ENCODE results near the gene TRPC1.

Gene TRPC1

GRCh38 chr3:142723665-142723967, 218 bp upstream of the TRPC1 start:
- no peak overlapping the region for H3K27ac ChIP-seq (ENCODE audit: extremely low read depth, low read depth, low read length)
- ChIA-PET POLR2A (interaction anchor here (0.6 to 1.4 kb wide), 8 partner anchors 11 to 277 kb away, joined by 3 to 8 read pairs (median 3); partner anchors contain the start of genes ATR, PLS1 and U2SURP), CTCF (interaction anchor here (0.6 kb wide), 3 partner anchors 38 to 605 kb away, joined by 3 read pairs; no protein-coding TSS in a partner anchor)
- H3K4me3 ChIP-seq (ENCODE audit: low read depth, low read length) = peak overlapping the region; percentile 36
- no peaks in the 10 kb centered on the region for H3K9me3 ChIP-seq (ENCODE audit: control insufficient read depth, insufficient read depth, low read depth, low read length)
- TF ChIP-seq, protein P1, sequence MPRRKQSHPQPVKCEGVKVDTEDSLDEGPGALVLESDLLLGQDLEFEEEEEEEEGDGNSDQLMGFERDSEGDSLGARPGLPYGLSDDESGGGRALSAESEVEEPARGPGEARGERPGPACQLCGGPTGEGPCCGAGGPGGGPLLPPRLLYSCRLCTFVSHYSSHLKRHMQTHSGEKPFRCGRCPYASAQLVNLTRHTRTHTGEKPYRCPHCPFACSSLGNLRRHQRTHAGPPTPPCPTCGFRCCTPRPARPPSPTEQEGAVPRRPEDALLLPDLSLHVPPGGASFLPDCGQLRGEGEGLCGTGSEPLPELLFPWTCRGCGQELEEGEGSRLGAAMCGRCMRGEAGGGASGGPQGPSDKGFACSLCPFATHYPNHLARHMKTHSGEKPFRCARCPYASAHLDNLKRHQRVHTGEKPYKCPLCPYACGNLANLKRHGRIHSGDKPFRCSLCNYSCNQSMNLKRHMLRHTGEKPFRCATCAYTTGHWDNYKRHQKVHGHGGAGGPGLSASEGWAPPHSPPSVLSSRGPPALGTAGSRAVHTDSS (tag by site-specific recombination; IDR thresholded peaks at IDR 0.05) = 0 out of 2 replicates have a peak, but pooled peaks have one; percentile 28
- TF ChIP-seq, protein P2, sequence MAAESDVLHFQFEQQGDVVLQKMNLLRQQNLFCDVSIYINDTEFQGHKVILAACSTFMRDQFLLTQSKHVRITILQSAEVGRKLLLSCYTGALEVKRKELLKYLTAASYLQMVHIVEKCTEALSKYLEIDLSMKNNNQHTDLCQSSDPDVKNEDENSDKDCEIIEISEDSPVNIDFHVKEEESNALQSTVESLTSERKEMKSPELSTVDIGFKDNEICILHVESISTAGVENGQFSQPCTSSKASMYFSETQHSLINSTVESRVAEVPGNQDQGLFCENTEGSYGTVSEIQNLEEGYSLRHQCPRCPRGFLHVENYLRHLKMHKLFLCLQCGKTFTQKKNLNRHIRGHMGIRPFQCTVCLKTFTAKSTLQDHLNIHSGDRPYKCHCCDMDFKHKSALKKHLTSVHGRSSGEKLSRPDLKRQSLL (tag by site-specific recombination; IDR thresholded peaks at IDR 0.05) = peak; percentile 60; the same call in 1 of the 2 replicates
- TF ChIP-seq ZNF473 (tag by site-specific recombination; IDR thresholded peaks at IDR 0.05) = no peak
- TF ChIP-seq ZNF561 (tag by site-specific recombination; IDR thresholded peaks at IDR 0.05; ENCODE audit: borderline replicate concordance) = no peak
- no peaks in the 10 kb centered on the region for H3K36me3 ChIP-seq (ENCODE audit: control insufficient read depth in 2 of 2, insufficient read depth in 1 of 2, low read length in 2 of 2)
- H3K4me1 ChIP-seq (ENCODE audit: control insufficient read depth, insufficient read depth, low read length) = no peaks in the 10 kb centered on the region

DNA sequence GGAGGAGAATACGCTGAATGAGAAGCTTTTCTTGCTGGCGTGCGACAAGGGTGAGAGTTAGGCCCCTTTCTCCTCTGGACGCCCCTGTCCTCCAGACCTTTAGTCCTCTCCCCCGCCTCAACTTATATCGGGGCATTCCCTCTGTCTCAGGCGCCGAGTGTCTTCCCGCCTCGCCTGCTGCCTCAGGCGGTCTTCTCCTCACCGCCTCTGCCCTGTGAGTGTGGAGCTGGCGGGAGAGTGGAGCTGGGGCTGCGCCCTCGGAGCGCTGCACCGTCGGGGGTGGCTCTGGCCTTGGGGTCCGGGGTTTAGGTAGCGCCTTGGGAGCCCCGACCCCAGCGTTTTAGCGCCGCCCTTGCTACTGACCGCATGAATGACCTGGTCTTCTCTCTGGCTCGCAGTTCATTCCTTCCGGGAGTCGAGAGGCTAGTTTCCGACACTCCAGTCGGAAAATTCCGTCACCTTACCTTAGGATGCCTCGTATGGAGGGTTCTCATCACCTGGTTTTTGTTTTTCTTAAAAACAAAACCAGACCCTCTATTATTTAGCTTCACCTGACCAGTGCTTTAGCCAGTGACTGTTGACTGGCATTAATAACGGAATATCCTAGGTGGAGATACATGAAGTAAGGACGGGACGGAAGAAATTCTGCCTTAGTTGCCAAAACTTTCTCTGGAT, 985 bp downstream of the TRPC1 start:
- POLR2A ChIA-PET = no interaction called here
- H3K4me3 ChIP-seq (ENCODE audit: low read depth, low read length) = peak overlapping the region; percentile 83
- H3K9me3 ChIP-seq (ENCODE audit: control insufficient read depth, insufficient read depth, low read depth, low read length) = no peaks in the 10 kb centered on the region
- no peaks in the 10 kb centered on the region for H3K4me1 ChIP-seq (ENCODE audit: control insufficient read depth, insufficient read depth, low read length)
- H3K36me3 ChIP-seq (ENCODE audit: control insufficient read depth in 2 of 2, insufficient read depth in 1 of 2, low read length in 2 of 2) = no peaks in the 10 kb centered on the region
- CTCF ChIA-PET = interaction anchor here (0.6 to 0.7 kb wide), 2 partner anchors 100 to 298 kb away, joined by 4 read pairs; no protein-coding TSS in a partner anchor
- H3K27ac ChIP-seq (ENCODE audit: extremely low read depth, low read depth, low read length) = peak overlapping the region; percentile 89; the same call in 1 of the 2 replicates
- peak; percentile 57; the same call in 1 of the 2 replicates for TF ChIP-seq ZNF600 (tag by site-specific recombination; IDR thresholded peaks at IDR 0.05)
- no peak for TF ChIP-seq PRDM2 (tag by site-specific recombination; IDR thresholded peaks at IDR 0.05; ENCODE audit: borderline replicate concordance)
- TF ChIP-seq EGR2 (tag by site-specific recombination; IDR thresholded peaks at IDR 0.05; ENCODE audit: low read depth) = peak; percentile 18; the same call in 1 of the 2 replicates
- no peak for TF ChIP-seq HOXA7 (CRISPR knock-in tag; IDR thresholded peaks at IDR 0.05; ENCODE audit: borderline replicate concordance)
- TF ChIP-seq, protein P3, sequence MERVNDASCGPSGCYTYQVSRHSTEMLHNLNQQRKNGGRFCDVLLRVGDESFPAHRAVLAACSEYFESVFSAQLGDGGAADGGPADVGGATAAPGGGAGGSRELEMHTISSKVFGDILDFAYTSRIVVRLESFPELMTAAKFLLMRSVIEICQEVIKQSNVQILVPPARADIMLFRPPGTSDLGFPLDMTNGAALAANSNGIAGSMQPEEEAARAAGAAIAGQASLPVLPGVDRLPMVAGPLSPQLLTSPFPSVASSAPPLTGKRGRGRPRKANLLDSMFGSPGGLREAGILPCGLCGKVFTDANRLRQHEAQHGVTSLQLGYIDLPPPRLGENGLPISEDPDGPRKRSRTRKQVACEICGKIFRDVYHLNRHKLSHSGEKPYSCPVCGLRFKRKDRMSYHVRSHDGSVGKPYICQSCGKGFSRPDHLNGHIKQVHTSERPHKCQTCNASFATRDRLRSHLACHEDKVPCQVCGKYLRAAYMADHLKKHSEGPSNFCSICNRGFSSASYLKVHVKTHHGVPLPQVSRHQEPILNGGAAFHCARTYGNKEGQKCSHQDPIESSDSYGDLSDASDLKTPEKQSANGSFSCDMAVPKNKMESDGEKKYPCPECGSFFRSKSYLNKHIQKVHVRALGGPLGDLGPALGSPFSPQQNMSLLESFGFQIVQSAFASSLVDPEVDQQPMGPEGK (tag by site-specific recombination; IDR thresholded peaks at IDR 0.05) = 0 out of 2 replicates have a peak, but pooled peaks have one; percentile 2
- no peak for TF ChIP-seq SALL2 (tag by site-specific recombination; IDR thresholded peaks at IDR 0.05; ENCODE audit: borderline replicate concordance)
- TF ChIP-seq ZNF571 (tag by site-specific recombination; IDR thresholded peaks at IDR 0.05) = no peak
- TF ChIP-seq KLF16 (tag by site-specific recombination; IDR thresholded peaks at IDR 0.05) = peak; percentile 63; the same call in 1 of the 2 replicates
- 0 out of 2 replicates have a peak, but pooled peaks have one; percentile 43 for TF ChIP-seq GLI4 (tag by site-specific recombination; IDR thresholded peaks at IDR 0.05)
- peak; percentile 29; the same call in 1 of the 2 replicates for TF ChIP-seq SP2 (tag by site-specific recombination; IDR thresholded peaks at IDR 0.05)
- no peak for TF ChIP-seq PRDM1 (tag by site-specific recombination; IDR thresholded peaks at IDR 0.05)
- TF ChIP-seq ZNF555 (tag by site-specific recombination; conservative IDR thresholded peaks at IDR 0.05) = no peak
- TF ChIP-seq ZNF510 (tag by site-specific recombination; IDR thresholded peaks at IDR 0.05; ENCODE audit: insufficient replicate concordance) = no peak
- TF ChIP-seq ZNF610 (tag by site-specific recombination; IDR thresholded peaks at IDR 0.05; ENCODE audit: borderline replicate concordance) = no peak
- TF ChIP-seq ZNF623 (tag by site-specific recombination; IDR thresholded peaks at IDR 0.05) = no peak
- no peak for TF ChIP-seq ZNF146 (tag by site-specific recombination; IDR thresholded peaks at IDR 0.05)
- no peak for TF ChIP-seq ZNF184 (tag by site-specific recombination; IDR thresholded peaks at IDR 0.05)
- TF ChIP-seq ZNF433 (tag by site-specific recombination; IDR thresholded peaks at IDR 0.05; ENCODE audit: low read depth) = no peak
- TF ChIP-seq ZNF624 (tag by site-specific recombination; IDR thresholded peaks at IDR 0.05) = no peak
- TF ChIP-seq ZBTB48 (tag by site-specific recombination; IDR thresholded peaks at IDR 0.05) = no peak
